ENCODE results near the gene RNF180.

The RNF180 gene

DNA sequence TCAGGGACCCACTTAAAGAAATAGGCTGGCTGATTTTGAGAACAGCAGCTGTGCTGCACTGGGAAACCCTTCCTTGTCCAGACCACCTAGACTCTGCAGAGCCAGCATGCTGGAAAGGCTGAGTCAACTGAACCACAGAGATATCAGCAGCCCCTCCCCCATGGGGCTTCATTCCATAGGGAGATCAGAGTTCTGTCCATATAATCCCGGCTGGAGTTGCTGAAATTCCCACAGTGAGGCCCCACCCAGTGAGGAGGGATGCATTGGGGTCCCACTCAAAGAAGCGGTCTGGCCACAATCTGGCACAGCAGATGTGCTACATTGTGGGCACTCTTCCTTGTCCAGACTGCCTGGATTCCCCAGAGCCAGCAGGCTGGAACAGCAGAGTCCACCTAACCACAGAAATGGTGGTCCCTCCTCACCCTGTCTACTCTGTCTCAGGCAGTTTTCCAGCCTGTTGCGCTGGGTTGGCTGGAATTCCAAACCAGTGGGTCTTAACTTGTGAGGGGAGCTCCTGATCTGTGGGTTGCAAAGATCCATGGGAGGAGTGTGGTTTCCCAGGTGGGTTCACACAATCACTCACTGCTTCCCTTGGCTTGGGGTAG, 127.1 kb downstream of the RNF180 start:
- Histone ChIP-seq H3K4me2 (ENCODE audit: low read depth, low read length, poor library complexity, severe bottlenecking) (no peak overlapping the region), H3K9me2 (replicated peaks; ENCODE audit: low read depth, low read length) (no peaks in the 10 kb centered on the region), H3K9ac (ENCODE audit: low read depth, low read length, poor library complexity, severe bottlenecking) (no peak overlapping the region), H3K9me3 (ENCODE audit: insufficient read depth, low read depth, low read length) (no peaks in the 10 kb centered on the region), H3K4me1 (ENCODE audit: insufficient read depth, low read length, poor library complexity, severe bottlenecking) (no peaks in the 10 kb centered on the region), H3F3A (ENCODE audit: low read depth) (no peaks in the 10 kb centered on the region), H2AFZ (ENCODE audit: low read length) (no peak overlapping the region), H4K20me1 (ENCODE audit: insufficient read depth, low read length, poor library complexity, severe bottlenecking) (no peaks in the 10 kb centered on the region), H3K4me3 (ENCODE audit: low read length, poor library complexity, severe bottlenecking) (no peak overlapping the region), H3K79me2 (ENCODE audit: insufficient read depth, low read length) (no peaks in the 10 kb centered on the region), H3K27me3 (ENCODE audit: insufficient read depth, low read length, poor library complexity, severe bottlenecking) (no peaks in the 10 kb centered on the region), H3K36me3 (ENCODE audit: insufficient read depth, low read length) (no peaks in the 10 kb centered on the region)
- TF ChIP-seq EZH2phosphoT487 (IDR thresholded peaks at IDR 0.05; ENCODE audit: borderline replicate concordance) = no peak
- TF ChIP-seq, protein P1, sequence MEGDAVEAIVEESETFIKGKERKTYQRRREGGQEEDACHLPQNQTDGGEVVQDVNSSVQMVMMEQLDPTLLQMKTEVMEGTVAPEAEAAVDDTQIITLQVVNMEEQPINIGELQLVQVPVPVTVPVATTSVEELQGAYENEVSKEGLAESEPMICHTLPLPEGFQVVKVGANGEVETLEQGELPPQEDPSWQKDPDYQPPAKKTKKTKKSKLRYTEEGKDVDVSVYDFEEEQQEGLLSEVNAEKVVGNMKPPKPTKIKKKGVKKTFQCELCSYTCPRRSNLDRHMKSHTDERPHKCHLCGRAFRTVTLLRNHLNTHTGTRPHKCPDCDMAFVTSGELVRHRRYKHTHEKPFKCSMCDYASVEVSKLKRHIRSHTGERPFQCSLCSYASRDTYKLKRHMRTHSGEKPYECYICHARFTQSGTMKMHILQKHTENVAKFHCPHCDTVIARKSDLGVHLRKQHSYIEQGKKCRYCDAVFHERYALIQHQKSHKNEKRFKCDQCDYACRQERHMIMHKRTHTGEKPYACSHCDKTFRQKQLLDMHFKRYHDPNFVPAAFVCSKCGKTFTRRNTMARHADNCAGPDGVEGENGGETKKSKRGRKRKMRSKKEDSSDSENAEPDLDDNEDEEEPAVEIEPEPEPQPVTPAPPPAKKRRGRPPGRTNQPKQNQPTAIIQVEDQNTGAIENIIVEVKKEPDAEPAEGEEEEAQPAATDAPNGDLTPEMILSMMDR (conservative IDR thresholded peaks at IDR 0.05; ENCODE audit: low read length) = no peak

DNA sequence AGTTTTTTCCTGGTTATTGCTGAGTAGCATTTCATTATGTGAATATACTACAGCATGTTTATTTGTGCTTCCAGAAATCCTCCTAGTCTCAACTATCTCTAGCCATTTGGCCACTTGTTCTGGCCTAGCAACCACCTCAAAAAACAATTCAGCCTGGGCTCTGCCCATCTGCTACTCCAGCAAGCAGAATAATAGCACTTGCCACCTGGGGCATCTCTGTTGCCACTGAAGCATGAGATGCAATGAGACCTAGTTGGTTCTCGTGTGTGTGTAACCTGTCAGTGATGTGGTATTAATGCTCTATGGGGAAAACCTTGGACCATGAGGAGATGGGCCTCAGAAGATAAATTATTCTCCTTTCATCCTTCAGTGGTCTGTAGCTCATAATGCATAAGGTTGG, 129.5 kb downstream of the RNF180 start:
- Histone ChIP-seq H3K9ac (ENCODE audit: low read depth, low read length, poor library complexity, severe bottlenecking) (no peak overlapping the region), H4K20me1 (ENCODE audit: insufficient read depth, low read length, poor library complexity, severe bottlenecking) (no peaks in the 10 kb centered on the region), H3K27me3 (ENCODE audit: insufficient read depth, low read length, poor library complexity, severe bottlenecking) (no peaks in the 10 kb centered on the region), H3K4me2 (ENCODE audit: low read depth, low read length, poor library complexity, severe bottlenecking) (no peak overlapping the region), H3K4me3 (ENCODE audit: low read length, poor library complexity, severe bottlenecking) (no peak overlapping the region), H3F3A (ENCODE audit: low read depth) (no peaks in the 10 kb centered on the region), H3K9me3 (ENCODE audit: insufficient read depth, low read depth, low read length) (no peaks in the 10 kb centered on the region), H3K79me2 (ENCODE audit: insufficient read depth, low read length) (no peaks in the 10 kb centered on the region), H2AFZ (ENCODE audit: low read length) (no peak overlapping the region), H3K9me2 (replicated peaks; ENCODE audit: low read depth, low read length) (no peaks in the 10 kb centered on the region), H3K4me1 (ENCODE audit: insufficient read depth, low read length, poor library complexity, severe bottlenecking) (no peaks in the 10 kb centered on the region), H3K36me3 (ENCODE audit: insufficient read depth, low read length) (no peaks in the 10 kb centered on the region)
- no peak for TF ChIP-seq EZH2phosphoT487 (IDR thresholded peaks at IDR 0.05; ENCODE audit: borderline replicate concordance)
- TF ChIP-seq, protein P1 (conservative IDR thresholded peaks at IDR 0.05; ENCODE audit: low read length) = no peak

DNA sequence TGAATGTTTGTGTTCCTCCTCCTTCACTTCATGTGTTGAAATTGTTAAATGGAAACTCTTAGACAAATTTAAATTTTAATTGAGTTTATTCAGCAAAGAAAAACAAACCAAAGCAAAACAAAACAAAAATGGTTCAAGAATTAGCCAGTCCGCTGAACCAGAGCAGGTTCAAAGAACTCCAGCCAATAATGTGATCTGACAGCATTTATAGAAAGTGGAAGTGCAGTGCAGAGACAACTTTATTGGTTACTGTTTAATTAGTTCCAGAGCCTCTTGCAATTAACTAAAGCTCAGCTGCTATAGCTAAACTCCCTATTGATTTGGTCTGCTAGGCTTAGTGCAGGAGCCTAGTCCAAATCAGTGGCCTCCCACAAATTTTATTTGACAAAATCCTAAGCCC, 132.9 kb downstream of the RNF180 start:
- no peaks in the 10 kb centered on the region for H3K36me3 ChIP-seq (ENCODE audit: insufficient read depth, low read length)
- TF ChIP-seq EZH2phosphoT487 (IDR thresholded peaks at IDR 0.05; ENCODE audit: borderline replicate concordance) = no peak
- TF ChIP-seq, protein P1 (conservative IDR thresholded peaks at IDR 0.05; ENCODE audit: low read length) = no peak
- no peaks in the 10 kb centered on the region for H3K27me3 ChIP-seq (ENCODE audit: insufficient read depth, low read length, poor library complexity, severe bottlenecking)
- H3K9ac ChIP-seq (ENCODE audit: low read depth, low read length, poor library complexity, severe bottlenecking) = no peak overlapping the region
- H4K20me1 ChIP-seq (ENCODE audit: insufficient read depth, low read length, poor library complexity, severe bottlenecking) = no peaks in the 10 kb centered on the region
- no peaks in the 10 kb centered on the region for H3K4me1 ChIP-seq (ENCODE audit: insufficient read depth, low read length, poor library complexity, severe bottlenecking)
- H3K4me2 ChIP-seq (ENCODE audit: low read depth, low read length, poor library complexity, severe bottlenecking) = no peak overlapping the region
- no peak overlapping the region for H2AFZ ChIP-seq (ENCODE audit: low read length)
- H3K79me2 ChIP-seq (ENCODE audit: insufficient read depth, low read length) = no peaks in the 10 kb centered on the region
- no peaks in the 10 kb centered on the region for H3K9me3 ChIP-seq (ENCODE audit: insufficient read depth, low read depth, low read length)
- no peaks in the 10 kb centered on the region for H3K9me2 ChIP-seq (replicated peaks; ENCODE audit: low read depth, low read length)
- no peaks in the 10 kb centered on the region for H3F3A ChIP-seq (ENCODE audit: low read depth)
- H3K4me3 ChIP-seq (ENCODE audit: low read length, poor library complexity, severe bottlenecking) = no peak overlapping the region

Measured in Loucy (cell line).